PC-3 (cell line): ENCODE results near the gene SH3RF2. TPM values are rescaled to one million over a fixed set of nuclear protein-coding genes. Genes with fewer than 3 reads are reported as not detected.

Experiments used
- ATAC-seq: fragments of 200-7000 bp; cut with Tn5 transposase; 2 replicates; pipeline ENCODE4 v1.9.1; 2020; ENCODE audit warnings: mild to moderate bottlenecking, moderate library complexity
- BruUV-seq: library from RNA; stranded (reverse); fragments of 400-500 nt; replicated peaks from 2 replicates; lab custom pipeline; 2021; lab: Mats Ljungman, UMichigan
- CTCF ChIA-PET: fragments of 300-600 bp; sonication (Branson Sonifier 250); formaldehyde crosslinking; loops from one replicate; lab custom pipeline; 2022; ENCODE audit warnings: antibody characterized with exemption; lab: Charles Lee
- POLR2A ChIA-PET: fragments of 300-600 bp; sonication (Branson Sonifier 250); formaldehyde crosslinking; loops from one replicate; lab custom pipeline; 2022; ENCODE audit warnings: antibody characterized with exemption; ENCODE audit not compliant: unreplicated experiment; lab: Charles Lee
- DNase-seq: peaks from one replicate; pipeline ENCODE4 v3.0.0-alpha.2; 2015
- H2AFZ ChIP-seq: fragments of 300-600 bp; sonication (generic); 2 replicates; pipeline ENCODE4 v1.6.0; 2016; ENCODE audit warnings: antibody characterized with exemption, low read length
- H3F3A ChIP-seq: fragments of 300-600 bp; sonication (generic); one replicate; pipeline ENCODE4 v1.6.0; 2017; ENCODE audit warnings: antibody characterized with exemption, low read length, control low read depth, mild to moderate bottlenecking; ENCODE audit not compliant: unreplicated experiment
- H3K27ac ChIP-seq: fragments of 300-600 bp; sonication (generic); 2 replicates; pipeline ENCODE4 v1.5.1; 2016; ENCODE audit warnings: mild to moderate bottlenecking, low read length
- H3K27me3 ChIP-seq: fragments of 300-600 bp; sonication (generic); 2 replicates; pipeline ENCODE4 v1.6.1; 2016; ENCODE audit warnings: low read length, mixed read lengths
- H3K36me3 ChIP-seq: fragments of 300-600 bp; sonication (generic); 2 replicates; pipeline ENCODE4 v1.6.1; 2016; ENCODE audit warnings: low read depth, mixed run types, low read length, mixed read lengths
- H3K4me1 ChIP-seq: fragments of 300-600 bp; sonication (generic); 2 replicates; pipeline ENCODE4 v1.5.1; 2016; ENCODE audit warnings: low read length; ENCODE audit not compliant: insufficient read depth
- H3K4me2 ChIP-seq: fragments of 300-600 bp; sonication (generic); 2 replicates; pipeline ENCODE4 v1.6.0; 2016; ENCODE audit warnings: low read length
- H3K4me3 ChIP-seq: fragments of 300-600 bp; sonication (generic); 2 replicates; pipeline ENCODE4 v1.5.1; 2016; ENCODE audit warnings: mild to moderate bottlenecking, low read length, mixed read lengths
- H3K79me2 ChIP-seq: fragments of 300-600 bp; sonication (generic); 2 replicates; pipeline ENCODE4 v1.6.1; 2017; ENCODE audit warnings: low read length, mixed read lengths
- H3K9ac ChIP-seq: fragments of 300-600 bp; sonication (generic); 2 replicates; pipeline ENCODE4 v1.6.0; 2016; ENCODE audit warnings: mild to moderate bottlenecking, low read length
- H3K9me2 ChIP-seq: fragments of 300-600 bp; sonication (generic); replicated peaks from 2 replicates; pipeline ENCODE4 v1.6.1; 2016; ENCODE audit warnings: mixed run types, low read length, mixed read lengths
- H3K9me3 ChIP-seq: fragments of 300-600 bp; sonication (generic); 2 replicates; pipeline ENCODE4 v1.6.1; 2016; ENCODE audit warnings: low read length, mixed read lengths
- H4K20me1 ChIP-seq: fragments of 300-600 bp; sonication (generic); 2 replicates; pipeline ENCODE4 v1.6.1; 2016; ENCODE audit warnings: low read length, mixed read lengths
- CTCF ChIP-seq: fragments of 300-600 bp; sonication (generic); conservative IDR thresholded peaks from 2 replicates; pipeline ENCODE4 v1.5.1; 2017; ENCODE audit warnings: antibody characterized with exemption, low read depth, mild to moderate bottlenecking, low read length
- EZH2 ChIP-seq: fragments of 300-600 bp; sonication (generic); IDR thresholded peaks from one replicate; pipeline ENCODE4 v1.6.1; 2017; ENCODE audit warnings: antibody characterized with exemption, mild to moderate bottlenecking, low read length; ENCODE audit not compliant: unreplicated experiment
- EZH2phosphoT487 ChIP-seq: fragments of 300-600 bp; sonication (generic); IDR thresholded peaks from 2 replicates; pipeline ENCODE4 v1.6.1; 2018; ENCODE audit warnings: mild to moderate bottlenecking, antibody characterized with exemption, low read length, borderline replicate concordance
- intact Hi-C: fragments of 100-400 bp; cut with micrococcal nuclease; formaldehyde crosslinking; loops from 2 replicates; pipeline ENCODE4 v1.9.0; 2023
- total RNA-seq: library from RNA; depleted of rRNA; stranded (reverse); fragments of >200 nt; gene quantifications from 2 replicates; pipeline ENCODE4 v1.2.3, GENCODE V29; 2014

SH3RF2 gene
- total RNA-seq, 1 experiment from 2014 or later, result 5.9 TPM

GRCh38 chr5:146003852-146004251 is 67.5 kb downstream of the SH3RF2 start:
- no TSS peak for BruUV-seq
- CTCF ChIA-PET, result no interaction called here
- no peak overlapping the region for H3K4me2 ChIP-seq
- TF ChIP-seq EZH2 (no peak), CTCF (no peak), EZH2phosphoT487 (no peak)
- no peaks in the 10 kb centered on the region for H3K36me3 ChIP-seq
- no peaks in the 10 kb centered on the region for H3K9me3 ChIP-seq
- H3K9me2 ChIP-seq, result no peaks in the 10 kb centered on the region
- H3F3A ChIP-seq, result no peaks in the 10 kb centered on the region
- no peak overlapping the region for H2AFZ ChIP-seq
- DNase-seq, result no peak
- no peak for ATAC-seq
- no peak overlapping the region for H3K9ac ChIP-seq
- no peaks in the 10 kb centered on the region for H3K27me3 ChIP-seq
- no peak overlapping the region for H3K4me3 ChIP-seq
- POLR2A ChIA-PET, result no interaction called here
- intact Hi-C loops, result no loop called here
- no peaks in the 10 kb centered on the region for H3K79me2 ChIP-seq
- H4K20me1 ChIP-seq, result no peaks in the 10 kb centered on the region
- peaks cover 8% of the 10 kb centered on the region; the same call in 1 of the 2 replicates for H3K4me1 ChIP-seq
- no peak overlapping the region for H3K27ac ChIP-seq

- Histone ChIP-seq H3K27ac (no peak overlapping the region), H3K79me2 (no peaks in the 10 kb centered on the region), H2AFZ (no peak overlapping the region), H3K9me2 (no peaks in the 10 kb centered on the region), H3K4me3 (no peak overlapping the region), H3K4me2 (no peak overlapping the region), H3K4me1 (peaks cover 8% of the 10 kb centered on the region; the same call in 1 of the 2 replicates), H4K20me1 (no peaks in the 10 kb centered on the region), H3K9ac (no peak overlapping the region), H3K27me3 (no peaks in the 10 kb centered on the region), H3F3A (no peaks in the 10 kb centered on the region), H3K36me3 (no peaks in the 10 kb centered on the region), H3K9me3 (no peaks in the 10 kb centered on the region)
- BruUV-seq, result no TSS peak
- no peak for TF ChIP-seq CTCF
- TF ChIP-seq EZH2phosphoT487, result no peak
- TF ChIP-seq EZH2, result no peak
- POLR2A ChIA-PET, result no interaction called here
- intact Hi-C loops, result no loop called here
- CTCF ChIA-PET, result no interaction called here
- ATAC-seq (no peak), DNase-seq (no peak)
Observed at GRCh38 chr5:146005264-146005663, 68.9 kb downstream of the SH3RF2 start.

- no TSS peak for BruUV-seq
- no peaks in the 10 kb centered on the region for H4K20me1 ChIP-seq
- H3K9me2 ChIP-seq, result no peaks in the 10 kb centered on the region
- no peak overlapping the region for H3K9ac ChIP-seq
- TF ChIP-seq CTCF (no peak), EZH2phosphoT487 (no peak), EZH2 (no peak)
- no peaks in the 10 kb centered on the region for H3K27me3 ChIP-seq
- H3K36me3 ChIP-seq, result no peaks in the 10 kb centered on the region
- no peak for DNase-seq
- no peaks in the 10 kb centered on the region for H3K9me3 ChIP-seq
- no peaks in the 10 kb centered on the region for H3F3A ChIP-seq
- H3K27ac ChIP-seq, result no peak overlapping the region
- ChIA-PET CTCF (no interaction called here), POLR2A (no interaction called here)
- H2AFZ ChIP-seq, result no peak overlapping the region
- no peak overlapping the region for H3K4me3 ChIP-seq
- ATAC-seq, result no peak
- intact Hi-C loops, result no loop called here
- H3K4me1 ChIP-seq, result peaks cover 8% of the 10 kb centered on the region; the same call in 1 of the 2 replicates
- H3K79me2 ChIP-seq, result no peaks in the 10 kb centered on the region
- H3K4me2 ChIP-seq, result no peak overlapping the region
Observed at GRCh38 chr5:146005723-146006122, 69.3 kb downstream of the SH3RF2 start.
